ENCODE measurements around the gene PPM1L. TPM values are rescaled to one million over a fixed set of nuclear protein-coding genes. Genes with fewer than 3 reads are reported as not detected.

The PPM1L gene
- total and polyA plus RNA-seq, 7 experiments from 2014 or later, result 0.48 to 19.1 (median 5.3) TPM

- ChIA-PET CTCF (no interaction called here), POLR2A (no interaction called here)
- Mint-ChIP-seq H3K4me3 (peak overlapping the region; percentile 88 to 99 (median 96)), H3K36me3 (peaks cover 0 to 6% (median 2%) of the 10 kb centered on the region in 5 donors), H3K27me3 (peaks cover 5 to 48% (median 12%) of the 10 kb centered on the region in 5 donors), H3K27ac (peak overlapping the region in 3 of 9 donors; percentile 78 to 91 (median 85)), H3K9me3 (peaks cover 0 to 2% (median 0%) of the 10 kb centered on the region in 11 donors), H3K4me1 (peaks cover 27 to 36% (median 30%) of the 10 kb centered on the region in 7 donors)
- H3K4me3 ChIP-seq (ENCODE audit: low read length), result peak overlapping the region; percentile 73
- peaks cover 10 to 11% of the 10 kb centered on the region in 2 donors for H3K4me1 ChIP-seq (ENCODE audit: control insufficient read depth in 2 of 2, insufficient read depth in 2 of 2, low read length in 2 of 2)
- no peaks in the 10 kb centered on the region for H3K9me3 ChIP-seq (ENCODE audit: control insufficient read depth in 2 of 3, low read length in 3 of 3)
- H3K27ac ChIP-seq (ENCODE audit: low read depth, low read length), result no peak overlapping the region
- H3K36me3 ChIP-seq (ENCODE audit: control insufficient read depth in 2 of 3, insufficient read depth in 3 of 3, low read length in 3 of 3), result no peaks in the 10 kb centered on the region
- intact Hi-C loops (cut with micrococcal nuclease), result loop anchor here (2.0 to 10.0 kb wide), 4 partner anchors 185 to 1953 kb away; partner anchors contain the start of genes MFSD1 (in 1 of the 2) and SPTSSB (in 1 of the 2)
- H3K27me3 ChIP-seq (ENCODE audit: control insufficient read depth in 2 of 2, insufficient read depth in 2 of 2, low read length in 2 of 2), result peaks cover 0 to 6% of the 10 kb centered on the region in 2 donors
- ATAC-seq, result no peak
- peak in 5 of 9 donors; percentile 1 to 21 (median 3) for DNase-seq
Measured at GRCh38 chr3:160757233-160758106, 1.4 kb downstream of the PPM1L start.

- no peaks in the 10 kb centered on the region for H3K9me3 ChIP-seq (ENCODE audit: control insufficient read depth in 2 of 3, low read length in 3 of 3)
- POLR2A ChIA-PET, result no interaction called here
- no peak overlapping the region for H3K27ac ChIP-seq (ENCODE audit: low read depth, low read length)
- Mint-ChIP-seq H3K4me1 (peaks cover 20 to 31% (median 27%) of the 10 kb centered on the region in 7 donors), H3K27me3 (peaks cover 5 to 46% (median 12%) of the 10 kb centered on the region in 5 donors), H3K4me3 (no peak overlapping the region), H3K27ac (no peak overlapping the region), H3K9me3 (peaks cover 0 to 2% (median 0%) of the 10 kb centered on the region in 11 donors), H3K36me3 (peaks cover 0 to 7% (median 2%) of the 10 kb centered on the region in 5 donors)
- H3K4me1 ChIP-seq (ENCODE audit: control insufficient read depth in 2 of 2, insufficient read depth in 2 of 2, low read length in 2 of 2), result peaks cover 8 to 11% of the 10 kb centered on the region in 2 donors
- H3K36me3 ChIP-seq (ENCODE audit: control insufficient read depth in 2 of 3, insufficient read depth in 3 of 3, low read length in 3 of 3), result no peaks in the 10 kb centered on the region
- intact Hi-C loops (cut with micrococcal nuclease), result loop anchor here (5.0 to 10.0 kb wide), 3 partner anchors 616 to 1954 kb away; partner anchors contain the start of genes MFSD1 (in 1 of the 2) and SPTSSB (in 1 of the 2)
- CTCF ChIA-PET, result interaction anchor here (0.7 kb wide), 1 partner anchor 17 kb away, joined by 4 read pairs; no protein-coding TSS in a partner anchor
- peaks cover 0 to 6% of the 10 kb centered on the region in 2 donors for H3K27me3 ChIP-seq (ENCODE audit: control insufficient read depth in 2 of 2, insufficient read depth in 2 of 2, low read length in 2 of 2)
- no peak for ATAC-seq
- no peak overlapping the region for H3K4me3 ChIP-seq (ENCODE audit: low read length)
- DNase-seq, result no peak
Measured at GRCh38 chr3:160758929-160759577, 3.0 kb downstream of the PPM1L start.

DNA sequence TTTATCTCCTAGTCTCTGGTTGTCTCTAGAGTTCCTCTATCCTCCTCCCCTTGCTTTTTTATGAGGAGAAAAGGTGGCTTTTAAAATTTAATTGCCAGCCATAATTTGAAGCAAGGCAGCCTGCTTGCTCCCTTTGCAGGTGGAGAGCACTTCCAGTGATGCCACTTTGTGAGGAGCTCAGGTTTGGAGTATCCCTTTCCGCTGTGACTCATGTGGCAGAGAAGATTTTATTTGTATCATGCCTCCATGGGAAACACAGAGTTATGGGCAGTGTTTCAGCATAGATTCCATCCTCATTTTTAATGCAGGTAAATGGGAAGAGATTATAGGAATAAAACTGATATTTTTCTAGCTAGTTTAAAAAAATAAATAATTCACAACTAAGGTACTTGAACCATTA is 7.0 kb downstream of the PPM1L start:
- ChIA-PET POLR2A (no interaction called here), CTCF (interaction anchor here (0.6 kb wide), 1 partner anchor 1973 kb away, joined by 3 read pairs; no protein-coding TSS in a partner anchor)
- Mint-ChIP-seq H3K4me3 (no peak overlapping the region), H3K27ac (no peak overlapping the region), H3K36me3 (peaks cover 0 to 7% (median 2%) of the 10 kb centered on the region in 5 donors), H3K27me3 (peaks cover 5 to 31% (median 9%) of the 10 kb centered on the region in 5 donors), H3K4me1 (peaks cover 0 to 6% (median 3%) of the 10 kb centered on the region in 7 donors), H3K9me3 (peaks cover 0 to 2% (median 0%) of the 10 kb centered on the region in 11 donors)
- no peak for ATAC-seq
- intact Hi-C loops (cut with micrococcal nuclease), result no loop called here
- Histone ChIP-seq H3K36me3 (ENCODE audit: control insufficient read depth in 2 of 3, insufficient read depth in 3 of 3, low read length in 3 of 3) (no peaks in the 10 kb centered on the region), H3K4me1 (ENCODE audit: control insufficient read depth in 2 of 2, insufficient read depth in 2 of 2, low read length in 2 of 2) (no peaks in the 10 kb centered on the region), H3K4me3 (ENCODE audit: low read length) (no peak overlapping the region), H3K27me3 (ENCODE audit: control insufficient read depth in 2 of 2, insufficient read depth in 2 of 2, low read length in 2 of 2) (peaks cover 0 to under 1% of the 10 kb centered on the region in 2 donors), H3K27ac (ENCODE audit: low read depth, low read length) (no peak overlapping the region), H3K9me3 (ENCODE audit: control insufficient read depth in 2 of 3, low read length in 3 of 3) (no peaks in the 10 kb centered on the region)
- no peak for DNase-seq

DNA sequence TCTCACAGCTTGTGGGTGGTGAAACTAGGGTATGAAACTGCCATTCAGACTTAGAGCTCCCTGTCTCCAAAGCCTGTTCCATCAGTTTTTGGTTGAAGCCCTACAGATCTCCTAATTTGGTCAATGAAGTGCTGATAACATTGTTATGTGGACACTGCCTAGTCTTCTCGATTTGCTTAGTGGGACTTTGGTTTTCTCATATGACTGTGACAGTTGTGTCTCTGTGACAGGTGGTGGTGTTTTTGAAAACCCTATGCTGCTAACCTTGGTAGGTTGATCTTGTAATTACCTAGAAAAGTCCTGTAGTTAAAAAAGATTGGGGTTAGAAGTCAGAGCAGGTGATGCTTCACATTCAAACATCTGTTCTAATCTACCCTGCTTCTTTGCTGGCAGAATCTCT is 9.2 kb downstream of the PPM1L start:
- DNase-seq, result no peak
- no peak overlapping the region for H3K27ac Mint-ChIP-seq
- no peaks in the 10 kb centered on the region for H3K4me1 ChIP-seq (ENCODE audit: control insufficient read depth in 2 of 2, insufficient read depth in 2 of 2, low read length in 2 of 2)
- H3K9me3 Mint-ChIP-seq, result peaks cover 0 to 2% (median 0%) of the 10 kb centered on the region in 11 donors
- no peak overlapping the region for H3K4me3 Mint-ChIP-seq
- peaks cover 0 to 7% (median 2%) of the 10 kb centered on the region in 5 donors for H3K36me3 Mint-ChIP-seq
- H3K27me3 ChIP-seq (ENCODE audit: control insufficient read depth in 2 of 2, insufficient read depth in 2 of 2, low read length in 2 of 2), result no peaks in the 10 kb centered on the region
- peaks cover 0 to 21% (median 3%) of the 10 kb centered on the region in 5 donors for H3K27me3 Mint-ChIP-seq
- ATAC-seq, result no peak
- H3K4me1 Mint-ChIP-seq, result peaks cover 0 to 5% (median 0%) of the 10 kb centered on the region in 7 donors
- CTCF ChIA-PET, result no interaction called here
- no peak overlapping the region for H3K27ac ChIP-seq (ENCODE audit: low read depth, low read length)
- intact Hi-C loops (cut with micrococcal nuclease), result no loop called here
- POLR2A ChIA-PET, result no interaction called here
- no peaks in the 10 kb centered on the region for H3K36me3 ChIP-seq (ENCODE audit: control insufficient read depth in 2 of 3, insufficient read depth in 3 of 3, low read length in 3 of 3)
- H3K9me3 ChIP-seq (ENCODE audit: control insufficient read depth in 2 of 3, low read length in 3 of 3), result no peaks in the 10 kb centered on the region
- H3K4me3 ChIP-seq (ENCODE audit: low read length), result no peak overlapping the region

DNA sequence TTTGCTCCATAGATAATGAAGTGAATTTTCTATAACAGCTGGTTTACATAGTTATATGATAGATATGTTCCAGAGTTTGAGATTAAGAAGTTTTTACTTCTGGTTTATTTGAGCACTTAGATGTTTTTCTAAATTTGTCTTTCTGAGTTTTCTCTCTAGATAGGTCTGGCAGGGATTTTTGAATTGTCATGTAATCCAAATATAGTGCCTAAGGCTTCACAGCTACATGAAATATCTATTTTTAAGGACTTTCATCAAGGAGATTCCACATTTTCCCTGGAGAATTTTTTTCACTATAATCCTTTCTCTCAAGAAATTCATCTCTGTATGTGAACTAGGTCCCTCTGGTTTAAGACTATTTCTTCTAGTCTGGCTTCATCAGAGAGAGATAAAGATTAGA is 12.0 kb downstream of the PPM1L start:
- Mint-ChIP-seq H3K27ac (no peak overlapping the region), H3K27me3 (peaks cover 0 to 17% (median 0%) of the 10 kb centered on the region in 5 donors), H3K4me1 (peaks cover 0 to 10% (median 0%) of the 10 kb centered on the region in 7 donors), H3K4me3 (no peak overlapping the region), H3K9me3 (no peaks in the 10 kb centered on the region), H3K36me3 (no peaks in the 10 kb centered on the region)
- H3K36me3 ChIP-seq (ENCODE audit: control insufficient read depth in 2 of 3, insufficient read depth in 3 of 3, low read length in 3 of 3), result no peaks in the 10 kb centered on the region
- no peak overlapping the region for H3K4me3 ChIP-seq (ENCODE audit: low read length)
- H3K9me3 ChIP-seq (ENCODE audit: control insufficient read depth in 2 of 3, low read length in 3 of 3), result no peaks in the 10 kb centered on the region
- ChIA-PET POLR2A (no interaction called here), CTCF (no interaction called here)
- H3K4me1 ChIP-seq (ENCODE audit: control insufficient read depth in 2 of 2, insufficient read depth in 2 of 2, low read length in 2 of 2), result no peaks in the 10 kb centered on the region
- DNase-seq (no peak), ATAC-seq (no peak)
- no peak overlapping the region for H3K27ac ChIP-seq (ENCODE audit: low read depth, low read length)
- intact Hi-C loops (cut with micrococcal nuclease), result no loop called here
- H3K27me3 ChIP-seq (ENCODE audit: control insufficient read depth in 2 of 2, insufficient read depth in 2 of 2, low read length in 2 of 2), result no peaks in the 10 kb centered on the region

GRCh38 chr3:160768918-160769317 is 12.9 kb downstream of the PPM1L start:
- no peak overlapping the region for H3K4me3 Mint-ChIP-seq
- DNase-seq (no peak), ATAC-seq (no peak)
- H3K9me3 ChIP-seq (ENCODE audit: control insufficient read depth in 2 of 3, low read length in 3 of 3), result no peaks in the 10 kb centered on the region
- no peaks in the 10 kb centered on the region for H3K36me3 Mint-ChIP-seq
- H3K27me3 Mint-ChIP-seq, result peaks cover 0 to 16% (median 0%) of the 10 kb centered on the region in 5 donors
- intact Hi-C loops (cut with micrococcal nuclease), result no loop called here
- no peaks in the 10 kb centered on the region for H3K4me1 ChIP-seq (ENCODE audit: control insufficient read depth in 2 of 2, insufficient read depth in 2 of 2, low read length in 2 of 2)
- CTCF ChIA-PET, result no interaction called here
- no peak overlapping the region for H3K27ac ChIP-seq (ENCODE audit: low read depth, low read length)
- H3K9me3 Mint-ChIP-seq, result no peaks in the 10 kb centered on the region
- H3K4me3 ChIP-seq (ENCODE audit: low read length), result no peak overlapping the region
- POLR2A ChIA-PET, result no interaction called here
- no peaks in the 10 kb centered on the region for H3K27me3 ChIP-seq (ENCODE audit: control insufficient read depth in 2 of 2, insufficient read depth in 2 of 2, low read length in 2 of 2)
- no peaks in the 10 kb centered on the region for H3K36me3 ChIP-seq (ENCODE audit: control insufficient read depth in 2 of 3, insufficient read depth in 3 of 3, low read length in 3 of 3)
- H3K27ac Mint-ChIP-seq, result no peak overlapping the region
- H3K4me1 Mint-ChIP-seq, result peaks cover 0 to 7% (median 2%) of the 10 kb centered on the region in 7 donors
